HepG2 (cell line): Measurements from ENCODE around the gene EEF1E1. TPM values are rescaled to one million over a fixed set of nuclear protein-coding genes. Genes with fewer than 3 reads are reported as not detected.

Experiments used
- CTCF ChIP-seq: sonication (generic); formaldehyde crosslinking; IDR thresholded peaks from 2 replicates; pipeline ENCODE4 v1.5.0; 2020; ENCODE audit warnings: mild to moderate bottlenecking, missing genetic modification reagents, moderate library complexity
- HNRNPK ChIP-seq: fragments of 200-400 bp; formaldehyde crosslinking; IDR thresholded peaks from 2 replicates; pipeline ENCODE4 v1.6.1; 2018; ENCODE audit warnings: low read length, low read depth, moderate library complexity, mild to moderate bottlenecking; ENCODE audit not compliant: poor library complexity, severe bottlenecking
- NFKB2 ChIP-seq: sonication (generic); formaldehyde crosslinking; IDR thresholded peaks from 2 replicates; pipeline ENCODE4 v1.4.0; 2020; ENCODE audit warnings: missing genetic modification reagents, borderline replicate concordance
- PCBP2 ChIP-seq: fragments of 200-400 bp; formaldehyde crosslinking; optimal IDR thresholded peaks from 2 replicates; pipeline ENCODE3; 2018; ENCODE audit warnings: low read length, low read depth; ENCODE audit not compliant: poor library complexity, severe bottlenecking
- POLR2AphosphoS2 ChIP-seq: IDR thresholded peaks from 2 replicates; pipeline ENCODE4 v1.6.1; 2011; ENCODE audit warnings: low read depth, low read length, improper control_type of control experiment
- PTBP1 ChIP-seq: fragments of 200-400 bp; formaldehyde crosslinking; IDR thresholded peaks from 2 replicates; pipeline ENCODE4 v1.6.1; 2018; ENCODE audit warnings: low read length, low read depth; ENCODE audit not compliant: poor library complexity, severe bottlenecking
- RBAK ChIP-seq: sonication (generic); formaldehyde crosslinking; IDR thresholded peaks from 2 replicates; pipeline ENCODE4 v1.5.1; 2020; ENCODE audit warnings: mild to moderate bottlenecking, missing genetic modification reagents
- RBM39 ChIP-seq: fragments of 200-400 bp; formaldehyde crosslinking; IDR thresholded peaks from one replicate; pipeline ENCODE4 v1.6.1; 2018; ENCODE audit warnings: antibody characterized with exemption, mild to moderate bottlenecking, low read depth, low read length; ENCODE audit not compliant: poor library complexity, severe bottlenecking
- RXRA ChIP-seq: sonication (generic); formaldehyde crosslinking; IDR thresholded peaks from 2 replicates; pipeline ENCODE4 v1.5.1; 2020; ENCODE audit warnings: missing genetic modification reagents
- TARDBP ChIP-seq: sonication (generic); formaldehyde crosslinking; IDR thresholded peaks from 2 replicates; pipeline ENCODE4 v1.8.0; 2022; ENCODE audit warnings: mild to moderate bottlenecking, missing genetic modification reagents
- TP53 ChIP-seq: sonication (generic); formaldehyde crosslinking; conservative IDR thresholded peaks from 2 replicates; pipeline ENCODE4 v1.4.0; 2020; ENCODE audit warnings: missing genetic modification reagents
- TRIM22 ChIP-seq: fragments of 450-650 bp; IDR thresholded peaks from 2 replicates; pipeline ENCODE4 v1.6.1; 2017
- U2AF1 ChIP-seq: fragments of 200-400 bp; formaldehyde crosslinking; optimal IDR thresholded peaks from 2 replicates; pipeline ENCODE3; 2017; ENCODE audit warnings: mild to moderate bottlenecking, low read depth, low read length
- ZFP36L2 ChIP-seq: sonication (generic); formaldehyde crosslinking; IDR thresholded peaks from 2 replicates; pipeline ENCODE4 v1.4.0; 2020; ENCODE audit warnings: missing genetic modification reagents
- ZGPAT ChIP-seq: IDR thresholded peaks from 2 replicates; pipeline ENCODE4 v1.6.1; 2016; ENCODE audit warnings: mild to moderate bottlenecking
- ZNF331 ChIP-seq: sonication (generic); formaldehyde crosslinking; IDR thresholded peaks from 2 replicates; pipeline ENCODE4 v1.4.0; 2020; ENCODE audit warnings: missing genetic modification reagents
- ZNF549 ChIP-seq: sonication (generic); formaldehyde crosslinking; IDR thresholded peaks from 2 replicates; pipeline ENCODE4 v1.5.0; 2020; ENCODE audit warnings: missing genetic modification reagents
- ZNF703 ChIP-seq: sonication (generic); formaldehyde crosslinking; IDR thresholded peaks from 2 replicates; pipeline ENCODE4 v1.5.1; 2020; ENCODE audit warnings: missing genetic modification reagents, mild to moderate bottlenecking, moderate library complexity, borderline replicate concordance
- polyA plus RNA-seq, 8 experiments: library from polyadenylated mRNA; depleted of rRNA in 3 of 8; stranded (reverse) in 7 of 8; unstranded in 1 of 8; fragments of >200 nt; fragmentation: Illumina TruSeq in 4 of 8; extraction: Trizol in 4 of 8; gene quantifications; 2 replicates each; pipeline versions ENCODE4 v1.2.1 to v1.2.3, GENCODE V29; 2011 to 2016; ENCODE audit warnings: low read depth in 4 of 8, missing spikeins in 1 of 8, mixed read lengths in 1 of 8; ENCODE audit not compliant: insufficient read depth in 1 of 8
- total RNA-seq, 5 experiments: library from RNA; depleted of rRNA; stranded (reverse); fragments of >200 nt; fragmentation: Illumina TruSeq; extraction: Trizol; gene quantifications; 2 replicates each; pipeline ENCODE4 v1.2.3, GENCODE V29; 2016; ENCODE audit warnings: low read depth in 1 of 5
- TF ChIP-seq, protein P1 (sequence below), 2 experiments: sonication (generic) in 1 of 2; formaldehyde crosslinking in 1 of 2; IDR thresholded peaks; 2 replicates each; pipeline versions ENCODE4 v1.5.1 to v1.6.1; 2011 to 2020; ENCODE audit warnings: borderline replicate concordance in 1 of 2, low read depth in 1 of 2, low read length in 1 of 2, mild to moderate bottlenecking in 1 of 2, missing genetic modification reagents in 1 of 2, moderate library complexity in 1 of 2
- TF ChIP-seq, protein P2 (sequence below): sonication (generic); formaldehyde crosslinking; IDR thresholded peaks from 2 replicates; pipeline ENCODE4 v1.4.0; 2020; ENCODE audit warnings: missing genetic modification reagents

The EEF1E1 gene
- total and polyA plus RNA-seq, 2 of the 13 experiments (the other 11 are each of a cell fraction or from before 2014, with no cell fraction given) = 128 to 188 TPM

GRCh38 chr6:8102122-8102958, at the start of gene EEF1E1 (continued):
- TF ChIP-seq CTCF (CRISPR knock-in tag) (0 out of 2 replicates have a peak, but pooled peaks have one; percentile 13), HNRNPK (no peak), TARDBP (CRISPR knock-in tag) (peak; percentile 34; the same call in 1 of the 2 replicates), TP53 (CRISPR knock-in tag) (no peak), U2AF1 (no peak), RBM39 (peak; percentile 82), ZNF549 (CRISPR knock-in tag) (no peak), POLR2AphosphoS2 (no peak; the same call in 1 of the 2 replicates), NFKB2 (CRISPR knock-in tag) (peak; percentile 57; the same call in 1 of the 2 replicates), ZGPAT (peak; percentile 89), PCBP2 (no peak), TRIM22 (no peak), PTBP1 (no peak), RBAK (CRISPR knock-in tag) (no peak), ZFP36L2 (no peak), RXRA (CRISPR knock-in tag) (peak; percentile 92), ZNF703 (CRISPR knock-in tag) (no peak), ZNF331 (CRISPR knock-in tag) (peak; percentile 81)
- TF ChIP-seq, protein P1, sequence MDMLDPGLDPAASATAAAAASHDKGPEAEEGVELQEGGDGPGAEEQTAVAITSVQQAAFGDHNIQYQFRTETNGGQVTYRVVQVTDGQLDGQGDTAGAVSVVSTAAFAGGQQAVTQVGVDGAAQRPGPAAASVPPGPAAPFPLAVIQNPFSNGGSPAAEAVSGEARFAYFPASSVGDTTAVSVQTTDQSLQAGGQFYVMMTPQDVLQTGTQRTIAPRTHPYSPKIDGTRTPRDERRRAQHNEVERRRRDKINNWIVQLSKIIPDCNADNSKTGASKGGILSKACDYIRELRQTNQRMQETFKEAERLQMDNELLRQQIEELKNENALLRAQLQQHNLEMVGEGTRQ (IDR thresholded peaks at IDR 0.05; ENCODE audit: low read depth, low read length) = no peak
- TF ChIP-seq, protein P1 (CRISPR knock-in tag; IDR thresholded peaks at IDR 0.05; ENCODE audit: borderline replicate concordance) = no peak
- TF ChIP-seq, protein P2, sequence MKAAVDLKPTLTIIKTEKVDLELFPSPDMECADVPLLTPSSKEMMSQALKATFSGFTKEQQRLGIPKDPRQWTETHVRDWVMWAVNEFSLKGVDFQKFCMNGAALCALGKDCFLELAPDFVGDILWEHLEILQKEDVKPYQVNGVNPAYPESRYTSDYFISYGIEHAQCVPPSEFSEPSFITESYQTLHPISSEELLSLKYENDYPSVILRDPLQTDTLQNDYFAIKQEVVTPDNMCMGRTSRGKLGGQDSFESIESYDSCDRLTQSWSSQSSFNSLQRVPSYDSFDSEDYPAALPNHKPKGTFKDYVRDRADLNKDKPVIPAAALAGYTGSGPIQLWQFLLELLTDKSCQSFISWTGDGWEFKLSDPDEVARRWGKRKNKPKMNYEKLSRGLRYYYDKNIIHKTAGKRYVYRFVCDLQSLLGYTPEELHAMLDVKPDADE = no peak
